Activated CD8-positive, alpha-beta memory T cell treated with anti-CD3 and anti-CD28 coated beads, Interleukin-2, amount 10 ng/mL, durations not matched to agents 7 days and 5 days (primary cell): Measurements from ENCODE around the gene PINLYP. TPM values are rescaled to one million over a fixed set of nuclear protein-coding genes. Genes with fewer than 3 reads are reported as not detected.

Source experiments
- ATAC-seq: fragments of 150-1000 bp; cut with Tn5 transposase; one replicate; pipeline ENCODE4 v1.10.0; 2021; ENCODE audit warnings: moderate library complexity
- CTCF ChIA-PET: fragments of 350-600 bp; sonication (Branson Sonifier 250); formaldehyde crosslinking; loops from one replicate; lab custom pipeline; 2021; ENCODE audit warnings: antibody characterized with exemption; lab: Charles Lee
- DNase-seq: peaks from one replicate; pipeline ENCODE4 v3.0.0-alpha.2; 2020
- H3K27ac Mint-ChIP-seq: one replicate; pipeline ENCODE4 v1.8.0; 2021; ENCODE audit warnings: mild to moderate bottlenecking, mixed read lengths
- H3K27me3 Mint-ChIP-seq: one replicate; pipeline ENCODE4 v1.8.0; 2021; ENCODE audit warnings: mixed read lengths
- H3K36me3 Mint-ChIP-seq: one replicate; pipeline ENCODE4 v1.8.0; 2021; ENCODE audit warnings: mild to moderate bottlenecking, mixed read lengths
- H3K4me1 Mint-ChIP-seq: one replicate; pipeline ENCODE4 v1.8.0; 2021; ENCODE audit warnings: mixed read lengths
- H3K4me3 Mint-ChIP-seq: one replicate; pipeline ENCODE4 v1.8.0; 2021; ENCODE audit warnings: mild to moderate bottlenecking, moderate library complexity, mixed read lengths
- H3K9me3 Mint-ChIP-seq: one replicate; pipeline ENCODE4 v1.8.0; 2022; ENCODE audit warnings: low read depth, mixed read lengths
- total RNA-seq, 2 experiments: library from RNA; stranded (reverse); gene quantifications; one replicate each; pipeline ENCODE4 v1.2.3, GENCODE V29; 2021

PINLYP gene
- total RNA-seq: 10 to 100 TPM; 16.8 to 19.7 TPM

DNA sequence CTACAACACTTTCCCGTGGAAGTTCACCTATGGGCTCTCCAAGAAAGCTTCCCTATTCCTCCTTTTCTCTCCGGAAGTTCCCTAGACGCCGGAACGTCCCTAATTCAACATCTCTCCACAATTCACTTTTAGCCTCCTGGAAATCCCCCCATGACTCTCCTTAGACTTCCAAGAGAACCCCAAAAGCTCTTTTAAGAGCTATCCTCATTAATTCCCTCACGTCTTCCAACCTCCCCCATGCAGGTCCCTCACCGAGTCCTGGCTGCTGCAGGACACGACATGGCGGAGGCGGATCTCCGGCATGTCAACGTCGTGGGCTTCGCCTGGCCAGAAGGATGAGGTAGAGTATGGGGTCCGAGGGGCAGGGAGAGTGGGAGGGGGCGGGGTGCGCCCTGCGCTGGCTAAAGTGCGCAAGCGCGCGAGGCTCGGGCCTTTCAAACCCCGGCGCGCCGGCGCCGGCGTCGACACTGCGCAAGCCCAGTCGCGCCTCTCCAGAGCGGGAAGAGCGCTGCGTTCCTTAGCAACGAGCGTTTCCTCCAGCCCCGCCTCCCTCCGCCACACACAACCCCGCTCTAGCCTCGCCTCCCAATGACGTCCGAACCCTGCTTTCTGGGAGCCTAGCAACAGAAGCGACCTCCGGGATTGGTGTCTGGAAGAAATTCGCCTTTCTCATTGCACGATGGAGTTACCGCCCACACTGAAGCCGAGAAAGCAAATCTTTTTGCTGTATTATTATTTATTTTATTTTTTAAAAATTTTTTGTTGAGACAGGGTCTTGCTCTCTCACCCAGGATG is at the start of gene PINLYP, which contains the start of gene XRCC1:
Gene PINLYP (plus strand): TSS at position 646 of the 795 bp plus-strand sequence. CDS start 1,391 bp downstream, outside the sequence.
Gene XRCC1 (minus strand): TSS at position 372 of the 795 bp plus-strand sequence. CDS start 69 bp downstream, at position 303.
- H3K27ac Mint-ChIP-seq: peak within 1 kb of the TSS; percentile 92
- ATAC-seq (peak; percentile 97), DNase-seq (peak; percentile 99)
- H3K27me3 Mint-ChIP-seq: no peaks in the 10 kb centered on the region
- H3K36me3 Mint-ChIP-seq: peaks cover 5% of the 10 kb centered on the region
- peaks cover 45% of the 10 kb centered on the region for H3K4me1 Mint-ChIP-seq
- CTCF ChIA-PET: interaction anchor here (0.7 to 3.0 kb wide), 8 partner anchors 9 to 128 kb away, joined by 3 to 38 read pairs (median 4); partner anchors contain the start of genes IRGQ, ZNF575 and ZNF576
- H3K4me3 Mint-ChIP-seq: peak within 1 kb of the TSS; percentile 95
- H3K9me3 Mint-ChIP-seq: no peaks in the 10 kb centered on the region

DNA sequence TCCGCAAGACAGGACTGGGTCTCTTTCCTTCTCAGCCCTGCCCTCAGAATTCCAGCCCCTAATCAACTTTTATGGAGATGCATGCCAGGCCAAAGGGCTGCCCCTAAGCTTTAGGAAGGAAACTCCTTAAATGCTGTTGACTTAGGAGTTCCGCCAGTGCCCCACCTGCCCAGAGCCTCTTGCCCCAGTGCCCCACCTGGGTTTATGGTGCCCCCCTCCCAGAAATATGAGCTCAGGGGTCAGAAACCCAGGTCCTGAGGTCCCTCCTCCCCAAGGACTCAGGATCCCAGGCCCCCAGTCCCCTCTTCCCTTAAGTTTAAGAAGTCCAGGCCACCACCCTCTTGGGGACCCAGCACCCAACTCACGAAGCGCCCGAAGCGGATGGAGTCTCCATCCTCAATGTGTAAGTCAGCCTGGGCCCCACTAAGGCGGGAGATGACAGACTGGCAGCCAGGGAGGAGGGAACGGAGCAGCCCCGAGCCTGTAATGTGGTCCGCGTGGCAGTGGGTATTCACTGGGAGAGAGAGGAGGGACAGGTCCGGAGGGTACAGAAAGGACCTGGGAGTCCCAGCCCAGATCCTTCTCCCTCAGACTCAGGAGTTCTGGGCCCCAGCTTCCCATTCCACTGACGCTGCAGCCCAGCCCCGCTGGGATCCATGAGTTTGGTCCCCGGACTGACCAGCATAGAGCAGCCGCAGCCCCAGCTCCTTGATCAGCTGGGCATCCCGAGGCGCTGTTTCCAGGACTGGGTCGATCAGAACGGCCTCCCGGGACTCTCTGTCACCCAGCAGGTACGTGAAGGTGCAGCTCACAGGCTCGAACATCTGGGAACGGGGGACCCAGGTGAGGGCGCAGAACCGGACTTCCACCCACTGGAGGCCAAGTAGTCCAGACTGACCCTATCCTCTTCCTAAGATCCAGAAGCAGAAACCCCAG is 49.5 kb upstream of the PINLYP start:
- Mint-ChIP-seq H3K27ac (peak overlapping the region; percentile 80), H3K9me3 (no peaks in the 10 kb centered on the region), H3K4me1 (peaks cover 21% of the 10 kb centered on the region), H3K27me3 (no peaks in the 10 kb centered on the region), H3K4me3 (peak overlapping the region; percentile 89), H3K36me3 (peaks cover 8% of the 10 kb centered on the region)
- CTCF ChIA-PET: interaction anchor here (1.0 to 13.4 kb wide), 4 partner anchors 29 to 240 kb away, joined by 3 to 274 read pairs (median 62); partner anchors contain the start of genes IRGQ and ZNF576
- DNase-seq (peak; percentile 50), ATAC-seq (peak; percentile 8)

DNA sequence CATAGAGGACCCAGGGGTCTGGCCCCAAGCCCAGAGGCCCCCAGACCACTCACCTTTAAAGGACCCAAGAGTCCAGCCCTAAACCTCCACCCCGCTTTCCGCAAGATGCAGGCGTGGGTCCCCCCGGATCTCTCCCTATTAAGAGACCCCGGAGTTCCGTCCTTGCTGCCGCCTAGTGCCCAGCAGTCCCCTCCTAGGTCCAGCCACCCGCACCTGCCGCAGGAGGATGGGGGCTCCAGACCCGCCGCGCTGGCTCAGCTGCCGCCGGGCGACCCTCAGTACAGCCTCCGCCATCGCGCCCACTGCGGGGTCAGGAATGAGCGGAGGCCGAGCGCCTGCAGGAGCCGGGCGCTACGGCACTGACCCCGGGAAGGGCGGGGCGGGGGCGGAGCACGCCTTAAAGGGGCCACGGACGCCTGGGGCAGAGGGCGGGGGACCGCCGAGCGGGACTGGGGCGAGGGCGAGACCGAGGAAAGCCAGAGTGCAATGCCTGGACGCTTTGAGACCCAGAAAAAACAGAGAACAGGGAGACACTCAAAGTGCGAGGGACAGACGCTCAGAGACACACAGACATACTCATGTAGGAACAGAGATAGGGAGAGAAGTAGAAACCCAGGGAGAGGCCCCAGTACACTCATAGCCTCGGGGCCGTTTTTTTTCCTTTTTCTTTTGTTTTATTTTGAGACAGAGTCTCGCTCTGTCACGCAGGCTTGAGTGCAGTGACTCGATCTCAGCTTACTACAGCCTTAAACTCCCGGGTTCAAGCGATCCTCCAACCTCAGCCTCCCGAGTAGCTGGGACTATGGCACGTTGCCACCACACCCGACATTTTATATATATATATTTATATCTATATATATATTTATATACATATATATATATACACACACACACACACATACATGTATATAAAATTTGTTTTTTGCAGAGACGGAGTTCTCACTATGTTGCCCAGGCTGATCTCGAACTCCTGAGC is 48.4 kb upstream of the PINLYP start, which contains the start of gene ETHE1:
Gene ETHE1 (minus strand): TSS at position 318 of the 976 bp plus-strand sequence. CDS start 24 bp downstream, at position 294.
- H3K9me3 Mint-ChIP-seq: no peaks in the 10 kb centered on the region
- ATAC-seq: peak; percentile 96
- DNase-seq: peak; percentile 88
- peaks cover 6% of the 10 kb centered on the region for H3K36me3 Mint-ChIP-seq
- H3K4me1 Mint-ChIP-seq: peaks cover 24% of the 10 kb centered on the region
- H3K27ac Mint-ChIP-seq: peak within 1 kb of the TSS; percentile 93
- peak within 1 kb of the TSS; percentile 89 for H3K4me3 Mint-ChIP-seq
- CTCF ChIA-PET: interaction anchor here (1.0 to 13.4 kb wide), 8 partner anchors 8 to 98 kb away, joined by 3 to 274 read pairs (median 6); partner anchors contain the start of genes IRGQ and ZNF576
- H3K27me3 Mint-ChIP-seq: no peaks in the 10 kb centered on the region

DNA sequence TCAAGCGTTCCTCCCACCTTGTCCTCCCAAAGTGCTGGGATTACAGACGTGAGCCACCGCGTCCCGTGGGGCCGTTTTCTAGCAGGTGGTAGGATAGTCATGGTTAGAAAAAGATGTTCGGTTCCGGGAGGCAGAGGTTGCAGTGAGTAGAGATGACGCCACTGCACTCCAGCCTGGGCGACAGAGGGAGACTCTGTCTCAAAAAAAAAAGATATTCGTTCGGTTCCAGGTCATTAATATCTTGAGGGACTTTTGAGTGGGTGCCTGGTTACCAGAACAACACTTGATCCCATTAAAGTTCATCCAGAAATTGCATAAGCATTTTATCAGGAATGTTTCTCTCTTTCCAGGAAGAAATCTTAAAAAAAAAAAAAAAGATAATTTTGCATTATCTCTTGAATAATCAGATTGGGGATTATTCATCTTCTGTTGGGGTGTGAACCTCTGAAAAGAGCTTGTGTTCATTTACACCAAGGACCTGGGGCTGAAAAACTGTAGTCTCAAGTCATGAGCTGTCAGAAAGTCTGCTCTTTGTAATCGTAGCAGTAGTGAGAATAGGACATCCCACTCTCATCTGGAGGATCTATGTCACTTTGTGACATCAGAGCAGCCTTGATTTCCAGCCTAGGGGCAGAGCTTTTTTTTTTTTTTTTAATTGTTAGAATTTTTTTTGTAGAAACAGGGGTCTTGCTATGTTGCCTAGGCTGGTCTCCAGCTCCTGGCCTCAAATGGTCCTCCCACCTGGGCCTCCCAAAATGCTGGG is 47.6 kb upstream of the PINLYP start:
- H3K27me3 Mint-ChIP-seq: no peaks in the 10 kb centered on the region
- H3K4me3 Mint-ChIP-seq: peak overlapping the region; percentile 46
- no peaks in the 10 kb centered on the region for H3K9me3 Mint-ChIP-seq
- peak overlapping the region; percentile 46 for H3K27ac Mint-ChIP-seq
- CTCF ChIA-PET: interaction anchor here (0.8 to 13.4 kb wide), 10 partner anchors 9 to 99 kb away, joined by 3 to 111 read pairs (median 4); partner anchors contain the start of genes IRGQ and ZNF576
- DNase-seq (no peak), ATAC-seq (no peak)
- H3K4me1 Mint-ChIP-seq: peaks cover 31% of the 10 kb centered on the region
- H3K36me3 Mint-ChIP-seq: peaks cover 4% of the 10 kb centered on the region

DNA sequence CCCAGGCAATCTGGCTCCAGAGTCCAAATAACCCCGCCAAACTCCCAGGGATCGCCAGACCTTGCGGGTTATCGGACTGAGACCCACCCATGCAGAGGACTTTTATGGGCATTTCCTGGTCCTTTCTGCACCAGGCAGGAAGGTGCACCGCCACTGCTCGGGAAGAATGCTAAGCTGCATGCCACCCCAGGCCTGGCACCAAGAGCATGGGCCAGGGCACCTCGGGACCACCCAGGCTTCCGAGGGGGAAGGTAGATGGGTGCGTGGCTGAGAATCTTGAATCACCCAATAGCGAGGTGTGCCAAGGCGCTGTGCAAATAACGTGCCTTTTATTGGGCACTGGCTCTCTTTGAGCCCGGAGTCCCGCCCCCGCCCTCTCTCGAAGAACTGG is 43.0 kb upstream of the PINLYP start:
- ATAC-seq (peak; percentile 29), DNase-seq (peak; percentile 82)
- peaks cover 23% of the 10 kb centered on the region for H3K4me1 Mint-ChIP-seq
- H3K9me3 Mint-ChIP-seq: no peaks in the 10 kb centered on the region
- peaks cover 6% of the 10 kb centered on the region for H3K36me3 Mint-ChIP-seq
- H3K27me3 Mint-ChIP-seq: no peaks in the 10 kb centered on the region
- peak overlapping the region; percentile 98 for H3K27ac Mint-ChIP-seq
- peak overlapping the region; percentile 94 for H3K4me3 Mint-ChIP-seq
- CTCF ChIA-PET: interaction anchor here (0.7 to 8.7 kb wide), 10 partner anchors 9 to 100 kb away, joined by 3 to 87 read pairs (median 5); partner anchors contain the start of genes IRGQ, PINLYP, XRCC1 and ZNF576

DNA sequence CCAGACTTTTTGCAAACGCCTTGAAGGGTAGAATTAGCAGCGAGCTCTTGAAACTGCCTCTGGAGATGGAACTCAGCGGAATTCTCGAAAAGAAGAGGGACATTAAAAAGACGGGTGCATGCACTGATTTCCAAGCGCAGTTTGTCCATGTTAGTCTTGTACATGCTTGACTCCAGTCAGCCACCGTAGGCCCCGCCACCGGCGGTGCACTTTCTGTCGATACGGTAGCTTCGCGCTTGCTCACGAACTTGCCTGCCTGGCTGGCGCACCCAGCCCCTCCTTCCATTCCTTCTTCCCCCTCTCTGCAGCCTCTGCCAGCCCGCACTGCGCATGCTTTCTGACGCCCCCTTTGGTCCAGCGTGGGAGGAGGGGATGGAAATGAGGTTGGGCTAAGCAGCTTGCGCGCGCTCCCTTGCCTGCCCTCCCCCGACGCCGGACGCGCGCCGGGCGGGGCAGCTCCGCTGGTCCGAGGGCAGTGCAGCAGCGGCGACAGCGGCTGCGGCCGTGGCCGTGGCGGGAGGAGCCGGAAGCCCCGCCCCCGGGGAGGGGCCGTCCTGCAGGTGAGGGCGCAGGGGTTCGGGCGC is 42.5 kb upstream of the PINLYP start, which contains the start of gene ZNF575:
Gene ZNF575 (plus strand): TSS at position 227 of the 584 bp plus-strand sequence. CDS start 1,235 bp downstream, outside the sequence.
- Mint-ChIP-seq H3K27ac (peak within 1 kb of the TSS; percentile 98), H3K4me3 (peak within 1 kb of the TSS; percentile 94), H3K27me3 (no peaks in the 10 kb centered on the region), H3K9me3 (no peaks in the 10 kb centered on the region), H3K36me3 (peaks cover 7% of the 10 kb centered on the region), H3K4me1 (peaks cover 19% of the 10 kb centered on the region)
- peak; percentile 93 for DNase-seq
- ATAC-seq: peak; percentile 67
- CTCF ChIA-PET: interaction anchor here (0.7 to 8.7 kb wide), 10 partner anchors 9 to 100 kb away, joined by 3 to 87 read pairs (median 5); partner anchors contain the start of genes IRGQ, PINLYP, XRCC1 and ZNF576

DNA sequence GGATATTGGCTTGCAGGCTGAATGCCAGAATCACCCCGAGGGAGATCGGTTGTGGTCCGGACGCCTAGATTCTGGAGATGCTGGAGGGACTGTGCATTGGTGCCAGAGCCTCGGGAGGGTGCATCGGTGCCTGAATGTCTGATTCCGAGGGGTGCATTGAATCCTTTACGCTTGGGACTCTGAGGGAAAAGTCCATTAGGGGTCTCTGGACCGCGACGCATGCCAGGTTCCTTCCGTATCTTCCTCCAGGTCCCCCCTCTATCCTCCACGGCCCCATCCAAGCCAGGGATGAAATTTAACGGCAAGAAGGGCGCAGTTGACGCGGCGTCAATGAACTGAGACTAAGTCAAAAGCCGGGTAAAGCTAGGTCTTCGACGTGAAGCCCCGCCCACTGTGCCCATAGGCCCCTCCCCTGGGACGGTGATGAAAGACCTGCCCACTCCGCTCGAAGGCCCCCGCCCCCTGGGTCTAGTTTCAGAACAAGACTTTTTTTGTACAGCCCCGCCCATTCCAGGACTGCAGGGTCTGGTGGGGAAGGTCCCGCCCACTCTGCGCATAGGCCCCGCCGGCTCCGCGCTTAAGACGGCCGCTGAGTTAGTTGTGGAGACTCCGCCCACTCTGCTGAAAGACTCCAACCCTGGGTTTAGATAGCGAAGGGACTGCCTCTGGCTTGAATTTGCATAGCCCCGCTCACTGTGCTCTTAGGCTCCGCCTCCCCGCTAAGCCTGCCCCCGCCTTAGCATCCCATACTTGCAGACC is 41.9 kb upstream of the PINLYP start:
- Mint-ChIP-seq H3K4me1 (peaks cover 17% of the 10 kb centered on the region), H3K27ac (peak overlapping the region; percentile 98)

DNA sequence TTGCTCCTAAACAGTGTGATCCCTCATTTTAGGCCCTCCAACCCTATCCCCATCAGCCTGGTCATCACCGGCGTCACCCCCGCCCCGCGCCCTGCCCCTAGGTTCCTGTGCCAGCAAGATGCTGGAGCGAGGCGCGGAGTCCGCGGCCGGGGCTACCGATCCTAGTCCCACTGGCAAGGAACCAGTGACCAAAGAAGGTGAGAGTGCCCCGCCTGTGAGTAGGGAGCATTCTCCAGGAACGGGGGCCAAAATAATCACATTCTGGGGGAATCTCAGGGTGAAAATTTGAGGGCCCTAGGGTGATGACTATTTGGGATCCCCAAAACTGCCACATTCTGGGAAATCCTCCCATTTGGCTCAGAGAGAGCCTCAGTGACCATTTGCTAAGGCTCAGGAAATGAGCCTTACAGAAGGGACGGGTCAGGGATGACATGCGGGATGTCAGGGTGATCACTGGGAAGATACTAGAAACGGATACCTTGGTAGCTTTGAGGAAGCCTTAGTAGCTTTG is 41.2 kb upstream of the PINLYP start:
- peak overlapping the region; percentile 94 for H3K4me3 Mint-ChIP-seq
- H3K9me3 Mint-ChIP-seq: peaks cover 5% of the 10 kb centered on the region
- H3K4me1 Mint-ChIP-seq: peaks cover 17% of the 10 kb centered on the region
- CTCF ChIA-PET: interaction anchor here (0.8 to 8.7 kb wide), 8 partner anchors 10 to 95 kb away, joined by 5 to 87 read pairs (median 6); partner anchors contain the start of genes IRGQ and ZNF576
- H3K36me3 Mint-ChIP-seq: peaks cover 19% of the 10 kb centered on the region
- peak overlapping the region; percentile 98 for H3K27ac Mint-ChIP-seq
- DNase-seq (no peak), ATAC-seq (no peak)
- H3K27me3 Mint-ChIP-seq: no peaks in the 10 kb centered on the region

More for the DNA sequence above, 41.9 kb upstream of the PINLYP start:
- H3K27me3 Mint-ChIP-seq: no peaks in the 10 kb centered on the region
- H3K9me3 Mint-ChIP-seq: peaks cover 2% of the 10 kb centered on the region
- DNase-seq (peak; percentile 99), ATAC-seq (peak; percentile 78)
- H3K36me3 Mint-ChIP-seq: peaks cover 13% of the 10 kb centered on the region
- CTCF ChIA-PET: interaction anchor here (0.8 to 8.7 kb wide), 9 partner anchors 10 to 101 kb away, joined by 3 to 87 read pairs (median 5); partner anchors contain the start of genes IRGQ and ZNF576
- H3K4me3 Mint-ChIP-seq: peak overlapping the region; percentile 94

DNA sequence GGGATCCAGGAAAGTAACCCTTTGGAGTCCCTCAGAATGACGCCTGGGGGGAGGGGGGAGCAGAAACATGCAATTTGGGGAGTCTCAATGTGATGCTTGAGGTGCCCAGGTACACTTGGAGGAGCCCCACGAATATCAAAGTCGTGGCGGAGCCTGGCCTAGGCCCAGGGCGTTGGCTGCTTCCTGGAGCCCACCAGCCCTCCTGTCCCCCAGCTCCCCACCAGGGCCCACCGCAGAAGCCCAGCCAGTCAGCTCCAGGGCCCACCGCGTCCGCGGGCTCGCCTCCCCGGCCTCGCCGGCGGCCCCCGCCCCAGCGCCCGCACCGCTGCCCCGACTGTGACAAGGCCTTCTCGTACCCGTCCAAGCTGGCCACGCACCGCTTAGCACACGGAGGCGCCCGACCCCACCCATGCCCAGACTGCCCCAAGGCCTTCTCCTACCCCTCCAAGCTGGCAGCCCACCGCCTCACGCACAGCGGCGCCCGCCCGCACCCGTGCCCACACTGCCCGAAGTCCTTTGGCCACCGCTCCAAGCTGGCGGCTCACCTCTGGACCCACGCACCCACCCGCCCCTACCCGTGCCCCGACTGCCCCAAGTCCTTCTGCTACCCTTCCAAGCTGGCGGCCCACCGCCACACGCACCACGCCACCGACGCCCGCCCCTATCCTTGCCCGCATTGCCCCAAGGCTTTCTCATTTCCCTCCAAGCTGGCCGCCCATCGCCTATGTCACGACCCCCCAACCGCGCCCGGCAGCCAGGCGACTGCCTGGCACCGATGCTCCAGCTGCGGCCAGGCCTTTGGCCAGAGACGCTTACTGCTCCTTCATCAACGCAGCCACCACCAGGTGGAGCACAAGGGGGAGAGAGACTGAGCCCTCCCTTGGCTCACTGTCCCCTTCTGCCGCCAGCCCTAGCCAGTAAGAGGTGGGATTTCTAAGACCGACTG is 40.5 kb upstream of the PINLYP start:
- H3K36me3 Mint-ChIP-seq: peaks cover 24% of the 10 kb centered on the region
- no peak overlapping the region for H3K27ac Mint-ChIP-seq
- H3K4me1 Mint-ChIP-seq: peaks cover 17% of the 10 kb centered on the region
- peaks cover 5% of the 10 kb centered on the region for H3K9me3 Mint-ChIP-seq
- CTCF ChIA-PET: interaction anchor here (0.8 to 8.7 kb wide), 11 partner anchors 10 to 96 kb away, joined by 3 to 87 read pairs (median 5); partner anchors contain the start of genes IRGQ and ZNF576
- no peaks in the 10 kb centered on the region for H3K27me3 Mint-ChIP-seq
- no peak for ATAC-seq
- peak; percentile 51 for DNase-seq
- H3K4me3 Mint-ChIP-seq: no peak overlapping the region
